GM10266 (cell line): ENCODE measurements around the gene CPXM2.

Experiments
- DNase-seq: peaks from one replicate; pipeline ENCODE4 v3.0.0; 2012; ENCODE audit errors: extremely low spot score
- CTCF ChIP-seq: IDR thresholded peaks from 2 replicates; pipeline ENCODE4 v1.5.1; 2012; ENCODE audit warnings: mild to moderate bottlenecking, low read depth; ENCODE audit not compliant: control insufficient read depth, insufficient read depth; ENCODE audit errors: missing control alignments

Gene CPXM2

GRCh38 chr10:123751342-123752134 lies 140.1 kb downstream of the CPXM2 start:
- no peak for DNase-seq
- TF ChIP-seq CTCF, result no peak

- DNase-seq, result no peak
- TF ChIP-seq CTCF, result no peak
Observed at GRCh38 chr10:123750901-123751300, 140.7 kb downstream of the CPXM2 start.

GRCh38 chr10:123748711-123749110 lies 142.9 kb downstream of the CPXM2 start:
- DNase-seq, result no peak
- TF ChIP-seq CTCF, result no peak

- no peak for DNase-seq
- TF ChIP-seq CTCF, result no peak
Observed at GRCh38 chr10:123747426-123747825, 144.2 kb downstream of the CPXM2 start.

GRCh38 chr10:123746942-123747341 lies 144.7 kb downstream of the CPXM2 start:
- no peak for TF ChIP-seq CTCF
- no peak for DNase-seq

- no peak for DNase-seq
- no peak for TF ChIP-seq CTCF
Observed at GRCh38 chr10:123746520-123746919, 145.1 kb downstream of the CPXM2 start.

- no peak for TF ChIP-seq CTCF
- DNase-seq, result no peak
Observed at GRCh38 chr10:123746061-123746460, 145.5 kb downstream of the CPXM2 start.
